GM21381 (cell line): Measurements from ENCODE around the gene UNCX.

Source experiments
- ATAC-seq: cut with Tn5 transposase; IDR thresholded peaks from one replicate; pipeline ENCODE4 v1.9.1; 2021; ENCODE audit warnings: mild to moderate bottlenecking, moderate library complexity; ENCODE audit not compliant: unreplicated experiment

UNCX gene

DNA sequence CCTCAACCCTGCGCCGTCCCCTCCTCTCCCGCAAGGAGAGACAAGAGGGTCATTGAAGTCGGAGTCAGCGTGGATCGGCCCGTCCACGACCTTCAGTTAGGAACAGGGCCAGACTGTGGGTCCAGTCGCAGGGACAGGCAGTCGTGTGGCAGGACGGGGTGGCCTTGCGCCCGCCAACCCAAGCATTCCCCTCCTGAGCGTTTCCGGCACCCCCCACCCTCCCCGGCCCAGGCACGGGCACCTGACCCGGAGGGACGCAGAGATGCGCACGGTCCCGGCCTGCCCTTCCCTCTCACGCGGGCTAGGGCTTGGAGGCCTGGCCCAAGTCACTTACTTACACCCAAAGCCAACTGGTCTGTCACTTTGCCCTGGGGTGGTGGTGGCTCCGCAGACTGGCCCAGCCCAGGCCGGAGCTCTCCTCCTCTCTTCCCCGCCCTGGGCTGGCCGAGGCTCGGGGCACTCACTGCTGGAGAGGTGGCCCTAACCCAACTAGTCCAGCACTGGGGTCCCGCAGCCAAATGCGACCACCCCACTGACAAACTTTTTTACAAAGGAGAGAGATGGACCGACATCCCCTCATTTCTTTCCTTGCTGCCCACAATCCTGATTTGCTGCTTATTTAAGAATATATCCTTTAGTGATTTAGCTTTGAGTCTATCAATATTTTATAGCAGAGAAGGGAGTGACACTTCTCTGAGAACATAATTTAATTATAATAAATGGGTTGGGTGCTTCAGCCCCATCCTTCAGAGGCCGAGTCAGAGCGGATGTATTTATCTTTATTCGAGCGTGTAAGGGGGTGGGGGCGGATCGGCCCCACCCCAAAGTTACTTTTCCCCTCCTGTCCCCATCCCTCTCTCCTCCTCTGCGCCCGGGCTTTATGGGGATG, 1.2 kb upstream of the UNCX start:
- ATAC-seq = no peak

DNA sequence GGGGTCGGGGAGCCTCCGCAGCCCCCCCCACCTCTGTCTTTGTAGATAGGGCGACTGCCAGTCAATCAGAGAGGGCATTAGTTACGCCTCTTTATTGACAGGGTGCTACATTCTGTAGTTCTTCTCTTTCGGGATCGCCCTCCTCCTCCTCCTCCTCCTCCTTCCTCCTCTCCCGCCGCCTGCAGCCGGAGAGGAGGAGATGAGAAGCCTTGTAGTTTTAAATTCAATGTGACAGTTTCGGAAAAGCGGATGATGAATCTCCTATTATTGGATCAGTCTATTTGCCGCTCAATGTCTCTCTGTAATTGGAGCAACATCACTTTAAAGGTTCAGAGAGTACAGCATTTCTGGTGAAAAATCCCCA, 587 bp upstream of the UNCX start:
- no peak for ATAC-seq

DNA sequence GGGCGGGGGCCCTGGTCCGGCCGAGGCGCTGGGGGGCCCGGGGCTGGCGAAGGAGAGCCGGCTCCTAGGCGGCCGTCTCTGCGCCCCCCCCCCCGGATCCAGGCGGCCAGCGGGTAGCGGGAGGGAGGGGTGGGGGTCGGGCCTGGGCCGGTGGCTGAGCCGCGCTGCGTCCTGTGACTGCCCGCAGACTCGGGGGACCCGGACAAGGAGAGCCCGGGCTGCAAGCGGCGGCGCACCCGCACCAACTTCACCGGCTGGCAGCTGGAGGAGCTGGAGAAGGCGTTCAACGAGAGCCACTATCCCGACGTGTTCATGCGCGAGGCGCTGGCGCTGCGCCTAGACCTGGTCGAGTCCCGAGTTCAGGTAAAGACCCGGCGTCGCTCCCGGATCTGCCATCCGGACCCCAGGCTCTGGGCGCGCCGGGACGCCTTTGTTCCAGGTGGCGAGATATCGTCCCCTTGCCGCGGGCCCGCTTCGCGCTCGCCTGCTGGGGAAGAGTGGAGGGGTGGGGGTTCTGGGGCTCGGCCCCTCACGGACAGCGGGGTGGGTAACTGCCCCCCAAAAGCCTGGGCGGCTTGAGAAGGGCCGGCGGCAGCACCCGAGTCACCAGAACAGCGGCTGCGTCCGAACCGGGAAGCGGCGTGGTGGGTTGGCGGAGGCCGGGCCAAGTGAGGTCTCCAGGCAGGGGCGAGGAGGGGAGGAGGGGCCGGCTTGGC, 819 bp downstream of the UNCX start:
- no peak for ATAC-seq

DNA sequence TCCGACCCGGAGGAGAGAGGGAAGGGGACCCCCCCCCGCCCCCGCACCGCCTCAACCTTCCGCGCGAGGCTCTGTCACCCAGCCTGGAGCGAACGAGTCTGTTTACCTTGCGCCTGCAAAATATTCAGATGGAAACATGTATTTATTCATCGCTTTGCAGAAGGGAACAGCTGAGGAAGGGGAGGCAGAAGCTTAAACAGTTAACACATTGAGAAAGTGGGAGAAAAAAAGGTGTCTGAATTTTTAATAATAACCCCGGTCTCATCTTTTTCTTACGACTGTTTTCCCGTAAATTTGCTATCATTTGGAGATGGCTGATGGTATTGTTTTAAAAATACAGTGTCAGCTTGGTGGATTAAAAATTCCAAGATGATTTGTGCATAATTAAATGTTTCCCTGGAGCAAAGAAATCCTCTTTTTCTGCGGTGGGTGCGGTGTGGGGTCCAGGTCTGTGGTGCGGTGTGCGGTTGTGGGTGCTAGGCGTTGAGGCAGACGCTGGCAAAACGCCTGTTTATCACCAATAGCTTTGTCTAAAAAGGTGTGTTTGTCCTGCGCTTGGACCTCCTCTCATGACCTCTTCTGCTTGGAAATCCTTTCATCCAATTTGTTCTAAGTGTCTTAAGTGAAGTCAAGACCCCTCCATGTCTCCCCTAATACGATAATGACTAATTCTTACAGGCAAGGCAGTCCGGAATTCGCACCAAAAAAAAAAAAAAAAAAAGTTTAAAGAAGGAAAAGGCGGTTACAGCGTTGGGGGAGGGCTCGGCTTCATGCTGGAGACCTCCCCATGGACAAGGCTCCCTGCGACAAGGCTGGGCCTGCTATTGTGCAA, 1.6 kb downstream of the UNCX start:
- no peak for ATAC-seq

DNA sequence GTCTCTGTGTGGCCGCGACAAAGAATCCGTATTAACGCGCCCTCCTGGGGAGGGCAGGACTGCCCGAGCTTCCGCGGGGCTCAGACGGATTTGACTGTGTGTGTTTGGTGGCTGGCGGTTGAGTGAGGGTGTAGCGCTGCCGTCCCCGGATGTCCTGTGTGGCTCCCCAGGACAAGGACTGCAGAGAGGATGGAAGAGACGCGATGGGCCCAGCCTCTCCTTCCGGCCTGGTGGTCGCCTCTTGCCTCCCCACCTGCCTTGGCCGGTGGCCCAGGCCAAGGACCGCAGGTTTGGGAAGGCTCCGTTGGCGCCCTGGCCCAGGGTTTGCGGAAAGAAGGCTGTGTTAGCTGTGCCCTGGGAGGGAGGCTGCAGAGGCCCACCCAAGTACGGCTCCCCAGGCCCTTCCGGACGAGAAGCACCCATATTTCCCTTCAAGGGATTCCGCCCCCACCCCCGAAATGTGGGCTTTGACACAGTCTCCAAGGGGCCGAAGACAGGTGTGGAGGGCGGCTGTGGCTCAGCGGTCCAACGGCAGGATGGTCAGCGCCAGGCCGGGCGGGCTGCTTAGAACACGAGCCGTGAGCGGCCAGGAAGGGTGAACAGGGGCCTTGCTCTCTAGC, 2.3 kb downstream of the UNCX start:
- no peak for ATAC-seq

DNA sequence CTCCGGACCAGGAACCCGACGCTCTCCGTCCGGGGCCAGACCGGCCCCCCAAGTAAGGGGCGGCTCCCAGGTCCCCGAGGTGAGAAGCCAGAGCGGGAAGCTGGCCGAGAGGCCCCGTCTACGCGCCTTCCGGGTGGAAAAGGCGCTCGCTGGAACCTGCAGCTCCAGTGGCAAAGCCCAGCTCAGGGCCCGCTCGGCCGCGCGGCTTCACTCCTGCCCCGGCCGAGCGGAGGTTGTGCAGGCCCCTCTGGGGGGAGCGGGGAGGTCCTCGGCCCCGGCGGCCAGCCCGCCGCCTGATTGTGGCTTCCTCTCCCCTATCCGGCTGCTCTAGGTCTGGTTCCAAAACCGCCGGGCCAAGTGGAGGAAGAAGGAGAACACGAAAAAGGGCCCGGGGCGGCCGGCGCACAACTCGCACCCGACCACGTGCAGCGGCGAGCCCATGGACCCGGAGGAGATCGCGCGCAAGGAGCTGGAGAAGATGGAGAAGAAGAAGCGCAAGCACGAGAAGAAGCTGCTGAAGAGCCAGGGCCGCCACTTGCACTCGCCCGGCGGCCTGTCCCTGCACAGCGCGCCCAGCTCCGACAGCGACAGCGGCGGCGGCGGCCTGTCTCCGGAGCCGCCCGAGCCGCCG, 2.9 kb downstream of the UNCX start:
- ATAC-seq = no peak

DNA sequence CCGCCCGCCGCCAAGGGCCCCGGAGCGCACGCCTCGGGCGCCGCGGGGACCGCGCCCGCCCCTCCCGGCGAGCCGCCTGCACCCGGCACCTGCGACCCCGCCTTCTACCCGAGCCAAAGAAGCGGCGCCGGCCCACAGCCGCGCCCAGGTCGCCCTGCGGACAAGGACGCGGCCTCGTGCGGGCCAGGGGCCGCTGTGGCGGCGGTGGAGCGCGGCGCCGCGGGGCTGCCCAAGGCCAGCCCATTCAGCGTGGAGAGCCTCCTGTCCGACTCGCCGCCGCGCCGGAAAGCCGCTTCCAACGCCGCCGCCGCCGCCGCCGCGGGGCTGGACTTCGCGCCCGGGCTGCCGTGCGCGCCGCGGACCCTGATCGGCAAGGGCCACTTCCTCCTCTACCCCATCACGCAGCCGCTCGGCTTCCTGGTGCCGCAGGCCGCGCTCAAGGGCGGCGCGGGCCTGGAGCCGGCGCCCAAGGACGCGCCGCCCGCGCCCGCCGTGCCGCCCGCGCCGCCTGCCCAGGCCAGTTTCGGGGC, 3.5 kb downstream of the UNCX start:
- no peak for ATAC-seq

DNA sequence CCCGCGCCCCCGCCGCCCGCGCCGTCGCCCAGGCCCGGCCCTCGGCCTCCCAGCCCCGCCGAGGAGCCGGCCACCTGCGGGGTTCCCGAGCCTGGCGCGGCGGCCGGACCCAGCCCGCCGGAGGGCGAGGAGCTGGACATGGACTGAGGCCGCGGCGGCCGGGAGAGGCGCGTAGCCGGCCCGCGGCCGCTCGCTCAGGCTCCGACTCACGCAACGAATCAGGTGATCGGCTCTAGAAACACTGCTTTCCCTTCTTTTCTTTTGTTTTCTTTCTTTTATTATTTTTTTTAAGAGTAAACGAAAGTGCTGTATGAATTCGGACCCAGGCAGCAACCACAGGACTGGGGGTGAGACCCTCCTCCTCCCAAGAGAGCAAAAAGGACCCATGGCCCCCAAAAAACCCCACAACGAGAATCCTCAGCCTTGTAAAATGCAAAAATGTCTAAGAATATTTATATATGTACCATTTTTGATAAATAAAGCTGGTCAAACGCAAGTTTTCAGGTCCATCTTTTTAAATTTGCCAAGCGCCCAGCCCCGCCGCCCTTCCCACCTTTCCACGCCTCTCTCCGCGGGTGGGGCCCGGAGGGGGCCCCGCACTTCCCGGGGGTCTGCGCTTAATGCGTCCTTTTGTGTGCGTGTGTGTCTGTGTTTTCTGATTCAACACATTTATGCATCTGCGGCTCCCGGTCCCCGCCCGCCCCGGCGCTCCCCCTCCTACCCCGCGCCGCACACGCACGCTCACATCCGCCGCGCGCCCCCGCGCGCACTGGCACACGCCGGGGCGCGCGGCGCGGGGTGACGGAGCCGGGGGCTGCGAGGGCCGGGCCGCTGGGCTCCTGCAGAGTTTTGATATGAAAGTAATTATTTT, 4.4 kb downstream of the UNCX start:
- ATAC-seq = no peak

DNA sequence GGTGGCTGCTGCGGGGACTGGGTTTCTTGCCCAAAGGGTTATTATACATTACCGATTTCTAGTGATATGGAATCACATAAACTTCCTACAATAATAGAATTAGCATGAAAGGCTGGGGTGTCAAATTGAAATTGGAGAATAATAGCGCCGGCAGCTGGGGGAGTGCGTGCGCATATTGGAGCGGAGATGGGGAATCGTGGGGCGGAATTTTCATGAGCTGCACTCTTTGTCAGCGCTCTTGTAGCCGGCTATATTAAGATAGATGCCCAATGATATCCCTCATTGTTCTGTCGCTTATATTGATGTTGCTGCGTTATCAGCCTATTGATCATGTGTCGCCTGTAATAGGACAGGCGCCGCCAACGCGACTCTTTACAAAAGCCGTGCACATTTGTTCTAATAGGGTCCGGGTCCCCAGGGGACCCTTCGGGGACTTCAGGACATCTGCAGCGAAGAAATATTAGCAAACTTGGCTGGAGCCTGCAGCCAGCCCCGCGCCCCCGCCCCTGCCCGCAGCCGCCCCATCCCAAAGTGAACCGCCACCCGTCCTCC, 5.1 kb downstream of the UNCX start:
- ATAC-seq = no peak

DNA sequence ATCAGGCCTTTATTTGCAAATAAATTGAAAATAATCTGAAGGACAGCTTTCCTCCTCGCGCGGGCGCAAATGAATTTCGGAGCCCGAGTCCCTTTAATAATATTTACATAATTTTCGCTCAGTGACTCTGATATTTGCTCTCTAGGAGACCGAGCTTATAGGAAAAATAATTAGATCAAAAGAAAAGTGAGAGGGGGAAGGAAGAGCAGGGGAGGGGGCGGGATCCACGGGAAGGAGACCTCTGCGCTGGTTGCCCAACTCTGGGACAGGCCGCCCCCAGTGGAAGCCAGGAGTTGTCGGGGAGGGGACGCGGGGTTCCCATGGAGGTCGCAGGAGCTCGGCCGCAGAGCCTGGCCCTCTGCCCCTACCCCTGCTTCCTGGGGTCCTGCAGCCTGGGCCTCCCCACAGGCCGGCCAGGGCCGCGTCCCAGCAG, 5.8 kb downstream of the UNCX start:
- ATAC-seq = no peak

DNA sequence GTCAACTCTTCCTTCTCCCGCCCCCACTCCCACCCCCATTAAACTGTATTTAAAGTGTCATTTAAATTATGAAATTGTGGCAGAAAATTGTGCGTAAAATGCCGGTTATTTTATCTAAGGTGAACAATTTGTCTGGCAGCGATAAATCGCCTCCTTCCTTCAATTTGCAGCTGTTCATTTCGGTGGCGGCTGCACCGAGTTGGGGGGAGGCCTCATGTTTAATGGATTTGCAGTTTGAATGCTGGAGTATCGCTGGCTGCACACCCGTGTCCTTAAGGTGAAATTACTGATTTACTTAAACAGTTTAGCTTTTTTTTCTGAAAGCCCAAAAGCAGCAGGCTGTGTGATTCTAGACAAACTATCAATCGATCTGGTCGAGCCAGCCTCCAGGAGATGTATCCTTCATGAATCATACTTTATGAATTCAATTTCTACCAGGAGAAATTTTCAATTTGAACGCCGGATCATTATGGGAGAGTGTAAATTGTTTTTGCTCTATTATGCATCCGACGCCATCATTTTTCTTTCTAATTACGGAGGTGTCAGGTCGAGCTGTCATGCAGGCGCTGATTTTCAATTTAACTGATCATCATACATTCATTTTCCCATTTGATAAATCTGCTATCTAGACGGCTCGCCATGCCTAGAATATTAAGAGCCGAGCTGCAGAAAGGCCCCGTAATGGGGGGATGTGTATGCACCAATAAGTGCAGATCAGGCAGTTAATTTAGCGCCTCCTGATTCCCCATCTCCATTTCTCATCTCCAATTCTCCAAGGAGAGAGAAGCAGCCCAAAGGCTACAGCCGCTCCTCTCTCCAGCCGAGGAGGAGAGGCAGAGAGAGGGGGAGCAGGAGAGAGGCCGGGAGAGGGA, 6.5 kb downstream of the UNCX start:
- no peak for ATAC-seq

DNA sequence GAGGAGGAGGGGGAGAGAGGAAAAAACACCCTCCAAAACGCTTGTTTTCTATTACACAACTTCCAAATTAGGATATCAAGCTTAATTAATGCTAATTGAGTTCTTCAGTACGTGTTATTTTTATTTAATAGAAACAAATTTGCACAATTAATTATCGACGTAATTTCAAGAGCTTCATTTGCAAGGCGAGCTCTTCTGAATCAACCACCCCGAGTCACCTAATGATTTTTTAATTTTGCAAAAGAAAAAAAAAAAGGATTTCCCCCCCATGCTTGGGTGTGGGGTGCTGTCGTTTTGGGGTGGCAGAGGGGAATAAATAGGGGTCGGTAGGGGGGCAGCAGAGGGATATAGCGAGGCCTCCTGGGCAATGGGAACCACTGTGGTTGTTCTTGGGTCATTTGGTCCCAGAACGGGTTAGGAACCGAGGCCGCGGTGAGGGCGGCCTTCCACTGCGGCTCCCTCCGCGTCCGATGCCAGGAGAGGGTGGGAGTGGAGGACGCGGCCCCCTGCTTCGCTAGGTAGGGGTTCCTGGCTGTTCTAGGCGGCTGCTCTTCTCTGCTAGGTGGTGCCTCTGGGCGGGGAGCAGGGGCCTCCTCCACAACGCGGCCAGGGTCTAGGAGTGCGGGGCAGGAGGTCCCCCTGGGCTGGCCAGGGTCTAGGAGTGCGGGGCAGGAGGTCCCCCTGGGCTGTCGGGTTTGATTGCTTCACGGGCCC, 7.3 kb downstream of the UNCX start:
- ATAC-seq = no peak

DNA sequence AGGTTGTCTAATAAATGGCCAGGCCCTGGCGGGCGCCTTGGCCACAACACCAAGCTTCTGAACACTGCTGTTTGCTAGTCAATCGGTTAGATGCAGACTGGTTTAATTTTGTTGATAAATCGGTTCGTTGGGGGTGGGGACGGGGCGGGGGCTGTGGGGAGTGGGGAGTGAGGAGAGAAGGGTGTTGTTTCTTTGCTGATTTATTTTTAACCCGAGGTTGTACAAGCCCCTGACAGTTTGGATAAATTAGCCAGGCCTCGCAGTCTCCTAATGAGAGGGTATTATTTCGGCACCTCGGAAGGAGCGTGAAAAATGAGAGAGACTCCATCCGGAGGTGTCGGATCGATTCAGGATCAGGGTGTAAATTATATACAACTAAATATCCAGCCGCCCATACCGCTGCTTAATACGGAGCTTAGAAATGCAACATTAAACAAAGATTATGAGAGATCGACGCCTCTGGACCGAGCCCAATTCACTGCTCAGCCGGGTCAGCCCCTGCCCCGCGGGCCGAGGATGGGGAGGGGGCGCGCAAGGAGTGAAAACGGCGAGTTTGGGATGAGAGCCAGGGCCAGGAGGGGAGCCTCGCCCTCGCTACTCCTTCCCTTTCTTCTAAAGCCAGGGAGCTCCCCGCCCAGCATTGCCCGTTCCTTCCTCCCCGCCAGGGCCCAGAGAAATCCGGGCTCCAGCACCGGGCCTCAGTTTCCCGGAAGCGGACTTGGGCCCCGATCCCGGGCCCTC, 8.0 kb downstream of the UNCX start:
- ATAC-seq = no peak

DNA sequence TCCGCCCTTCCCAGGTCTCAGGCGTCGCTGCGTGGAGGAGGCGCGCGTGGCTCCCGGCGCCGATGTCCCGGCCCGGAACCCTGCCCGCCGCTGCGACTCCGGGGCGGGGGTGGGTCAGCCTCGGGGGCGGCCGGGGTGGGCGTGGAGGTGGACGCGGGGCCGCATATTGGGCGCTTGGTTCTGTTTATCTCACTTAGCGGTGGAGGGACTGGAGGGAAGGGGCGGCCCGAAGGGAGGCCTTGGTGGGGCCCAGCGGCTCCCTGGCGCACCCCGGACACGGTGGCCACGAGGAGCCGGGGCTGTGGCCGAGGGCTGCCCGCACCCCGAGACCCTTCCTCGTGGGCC, 8.6 kb downstream of the UNCX start:
- no peak for ATAC-seq

DNA sequence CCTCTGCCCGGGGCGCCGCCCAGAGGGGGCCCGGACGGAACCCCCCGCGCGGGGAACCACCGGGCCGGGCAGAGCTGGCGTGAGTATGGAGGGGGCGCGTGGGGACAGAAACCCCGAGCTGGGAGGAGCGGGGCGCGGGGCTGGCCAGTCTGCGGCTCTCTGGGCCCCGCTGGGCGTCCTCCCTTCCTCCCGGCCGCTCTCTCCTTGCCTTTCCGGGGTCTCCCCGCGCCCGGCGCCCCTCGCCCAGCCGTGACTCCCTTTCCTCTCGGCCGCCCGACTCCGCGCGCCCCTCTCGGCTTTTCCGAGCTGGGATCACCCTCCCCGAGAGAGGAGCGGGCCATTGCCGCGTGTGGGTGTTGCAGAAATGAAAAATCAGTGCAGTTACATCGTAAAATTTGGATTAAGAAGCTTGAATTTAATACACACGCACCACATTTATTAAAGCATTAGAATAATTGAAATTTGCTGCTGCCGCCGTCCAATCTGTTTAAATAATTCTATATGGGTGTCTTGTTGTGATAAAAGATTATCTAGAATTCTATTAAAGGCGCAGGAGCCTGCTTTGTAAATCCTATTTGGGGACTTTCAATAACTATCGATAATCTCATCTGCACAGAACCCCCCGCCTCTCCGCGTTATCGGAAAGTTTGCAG, 9.1 kb downstream of the UNCX start:
- ATAC-seq = no peak

DNA sequence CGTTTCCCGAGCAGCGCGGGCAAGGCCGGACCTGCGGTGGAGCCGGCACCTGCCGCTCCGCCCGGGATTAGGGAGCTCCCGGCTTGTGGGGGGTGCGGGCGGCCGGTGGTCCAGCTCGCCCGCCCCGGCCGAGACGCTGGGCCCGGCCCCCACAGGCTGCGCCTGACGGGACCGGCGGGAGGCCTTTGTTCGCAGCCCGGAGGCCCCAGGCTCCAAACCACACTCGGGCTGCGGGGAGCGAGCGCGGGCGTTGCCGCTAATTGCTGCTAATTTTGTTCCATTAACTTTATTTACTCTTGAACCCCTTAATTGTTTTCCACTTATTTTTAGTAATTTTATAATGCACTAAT, 9.6 kb downstream of the UNCX start:
- no peak for ATAC-seq
